Spleen (tissue), 11 donors: ENCODE measurements around the gene DPYSL3. TPM values are rescaled to one million over a fixed set of nuclear protein-coding genes. Genes with fewer than 3 reads are reported as not detected.
A peak's percentile ranks its signal among the peaks of the same experiment; 100 is the strongest.

Experiments used
- DNase-seq: peaks from one replicate; pipeline ENCODE4 v3.0.0-alpha.2; 2020
- H3K27ac ChIP-seq, 8 donors: fragments of 200-600 bp; sonication (generic) in 7 of 8; 1 replicate in 4 of 8; 2 replicates in 4 of 8; pipeline versions ENCODE4 v1.5.0 to v1.8.0; 2016 to 2021; ENCODE audit warnings: inconsistent platforms in 4 of 8, mild to moderate bottlenecking in 4 of 8, moderate library complexity in 1 of 8
- H3K27me3 ChIP-seq, 7 donors: fragments of 200-600 bp; sonication (generic) in 6 of 7; replicated peaks in 1 of 7; 1 replicate in 4 of 7; 2 replicates in 3 of 7; pipeline versions ENCODE4 v1.5.0 to v1.8.0; 2016 to 2021; ENCODE audit warnings: inconsistent platforms in 3 of 7, mild to moderate bottlenecking in 1 of 7
- H3K36me3 ChIP-seq, 6 donors: fragments of 200-600 bp; sonication (generic) in 5 of 6; 1 replicate in 4 of 6; 2 replicates in 2 of 6; pipeline versions ENCODE4 v1.5.0 to v1.8.0; 2016 to 2021; ENCODE audit warnings: inconsistent platforms in 2 of 6
- H3K4me1 ChIP-seq, 6 donors: fragments of 200-600 bp; sonication (generic) in 5 of 6; 1 replicate in 3 of 6; 2 replicates in 3 of 6; pipeline versions ENCODE4 v1.5.0 to v1.8.0; 2016 to 2021; ENCODE audit warnings: inconsistent platforms in 3 of 6
- H3K4me3 ChIP-seq, 8 donors: fragments of 200-600 bp; sonication (generic) in 7 of 8; 1 replicate in 4 of 8; 2 replicates in 4 of 8; pipeline versions ENCODE4 v1.5.0 to v1.8.0; 2016 to 2021; ENCODE audit warnings: inconsistent platforms in 4 of 8, mild to moderate bottlenecking in 4 of 8, moderate library complexity in 2 of 8
- H3K9me3 ChIP-seq, 8 donors: fragments of 200-600 bp; sonication (generic) in 7 of 8; 1 replicate in 4 of 8; 2 replicates in 4 of 8; pipeline versions ENCODE4 v1.5.0 to v1.8.0; 2016 to 2021; ENCODE audit warnings: inconsistent platforms in 4 of 8
- CTCF ChIP-seq, 11 experiments: fragments of 200-600 bp in 7 of 11; fragments of 450-650 bp in 4 of 11; sonication (generic) in 4 of 11; IDR thresholded peaks in 8 of 11; conservative IDR thresholded peaks in 3 of 11; 1 replicate in 7 of 11; 2 replicates in 4 of 11; pipeline versions ENCODE4 v1.4.0 to v1.8.0; 2016 to 2021; ENCODE audit warnings: antibody characterized with exemption in 11 of 11, inconsistent platforms in 4 of 11, mild to moderate bottlenecking in 1 of 11
- POLR2A ChIP-seq, 3 donors: fragments of 450-650 bp; IDR thresholded peaks; one replicate each; pipeline ENCODE4 v1.5.1; 2017; ENCODE audit warnings: antibody characterized with exemption in 3 of 3, mild to moderate bottlenecking in 1 of 3
- POLR2AphosphoS5 ChIP-seq, 3 donors: sonication (generic); formaldehyde crosslinking; IDR thresholded peaks; one replicate each; pipeline ENCODE4 v1.5.1; 2017; ENCODE audit warnings: antibody characterized with exemption in 3 of 3
- WGBS, 5 donors: extraction: QIAGEN DNeasy Blood & Tissue Kit in 3 of 5; methylation state at CpG; one replicate each; pipeline versions ENCODE4 v1.1.5 to v1.1.7; 2013 to 2018; 5-methylcytosine and 5-hydroxymethylcytosine counted together
- intact Hi-C: fragments of 100-400 bp; cut with DNase I; formaldehyde crosslinking; loops from one replicate; pipeline ENCODE4 v1.15.0; 2023; ENCODE audit warnings: low total_unique reads
- polyA plus RNA-seq, 3 donors: library from polyadenylated mRNA; stranded (reverse); fragments of 200-250 nt; gene quantifications; one replicate each; pipeline ENCODE4 v1.2.1, GENCODE V29; 2013
- total RNA-seq, 7 donors: library from RNA; depleted of rRNA in 3 of 7; stranded (reverse); fragments of >200 nt in 3 of 7; fragmentation: NEBNext Ultra II Directional in 4 of 7; extraction: Animal tissue kit (Norgen Biotek cat#: 25700) in 4 of 7; gene quantifications; one replicate each; pipeline versions ENCODE4 v1.1.0 to v1.2.1, GENCODE V29; 2016 to 2021
- donor health status: healthy with polysubstance abuse.
- donor health status: DM: no; HTN: no; CAD: no; lungs with moderate emphysema.
- donor health status: DM: no; HTN: no; CAD: no.
- donor health status: Bipolar disorder and iron deficiency.
- donor health status: healthy.
- donor health status: DM: no; HTN: no; CAD: no.
- donor health status: DM: yes; HTN: yes; CAD: no.

DPYSL3 gene
- total and polyA plus RNA-seq, 10 donors: 10.0 to 58.2 (median 40.4) TPM

- no peak for TF ChIP-seq POLR2A (IDR thresholded peaks at IDR 0.05)
- TF ChIP-seq CTCF (IDR thresholded peaks at IDR 0.05 in 8 of 11, conservative IDR thresholded peaks at IDR 0.05 in 3 of 11): no peak
- no peak for TF ChIP-seq POLR2AphosphoS5 (IDR thresholded peaks at IDR 0.05)
- no peaks in the 10 kb centered on the region for H3K36me3 ChIP-seq
- no peaks in the 10 kb centered on the region for H3K27me3 ChIP-seq
- H3K4me3 ChIP-seq: no peak overlapping the region
- no peak for DNase-seq
- H3K27ac ChIP-seq: peak overlapping the region in 7 of 8 donors; percentile 48 to 79 (median 67)
- H3K4me1 ChIP-seq: peaks cover 10 to 62% (median 40%) of the 10 kb centered on the region in 6 donors
- intact Hi-C loops: no loop called here
- no peaks in the 10 kb centered on the region for H3K9me3 ChIP-seq
- 51 to 70% (median 52%) methylated on average over 3 of the region's 3 CpGs for WGBS, 5 donors
These were observed 25.2 kb downstream of the DPYSL3 start for GRCh38 chr5:147484708-147485020.

GRCh38 chr5:147483961-147484707, 25.7 kb downstream of the DPYSL3 start:
- no peaks in the 10 kb centered on the region for H3K36me3 ChIP-seq
- H3K9me3 ChIP-seq: no peaks in the 10 kb centered on the region
- whole genome bisulfite sequencing, 5 donors: 8 to 15% (median 12%) methylated on average over 5 of the region's 5 CpGs
- H3K4me1 ChIP-seq: peaks cover 10 to 65% (median 40%) of the 10 kb centered on the region in 6 donors
- peak overlapping the region in 7 of 8 donors; percentile 51 to 79 (median 73) for H3K27ac ChIP-seq
- no peak overlapping the region for H3K4me3 ChIP-seq
- peak; percentile 75 for DNase-seq
- intact Hi-C loops: no loop called here
- H3K27me3 ChIP-seq: no peaks in the 10 kb centered on the region
- TF ChIP-seq POLR2A (IDR thresholded peaks at IDR 0.05) (no peak), CTCF (IDR thresholded peaks at IDR 0.05 in 8 of 11, conservative IDR thresholded peaks at IDR 0.05 in 3 of 11) (peak in 1 of 11 experiments; percentile 7), POLR2AphosphoS5 (IDR thresholded peaks at IDR 0.05) (peak in 1 of 3 donors; percentile 87)

- intact Hi-C loops: no loop called here
- Histone ChIP-seq H3K9me3 (no peaks in the 10 kb centered on the region), H3K4me3 (no peak overlapping the region), H3K36me3 (no peaks in the 10 kb centered on the region), H3K27ac (peak overlapping the region in 7 of 8 donors; percentile 51 to 79 (median 73)), H3K4me1 (peaks cover 10 to 65% (median 39%) of the 10 kb centered on the region in 6 donors), H3K27me3 (no peaks in the 10 kb centered on the region)
- 57 to 66% (median 63%) methylated on average over 5 of the region's 5 CpGs for WGBS, 5 donors
- TF ChIP-seq POLR2A (IDR thresholded peaks at IDR 0.05): no peak
- TF ChIP-seq CTCF (IDR thresholded peaks at IDR 0.05 in 8 of 11, conservative IDR thresholded peaks at IDR 0.05 in 3 of 11): no peak
- no peak for TF ChIP-seq POLR2AphosphoS5 (IDR thresholded peaks at IDR 0.05)
- no peak for DNase-seq
These were observed 26.6 kb downstream of the DPYSL3 start for GRCh38 chr5:147483188-147483790.

- intact Hi-C loops: no loop called here
- Histone ChIP-seq H3K9me3 (no peaks in the 10 kb centered on the region), H3K4me3 (no peak overlapping the region), H3K4me1 (peaks cover 10 to 60% (median 39%) of the 10 kb centered on the region in 6 donors), H3K27me3 (no peaks in the 10 kb centered on the region), H3K36me3 (no peaks in the 10 kb centered on the region), H3K27ac (peak overlapping the region in 7 of 8 donors; percentile 48 to 79 (median 73))
- WGBS, 5 donors: 60 to 69% (median 63%) methylated on average over 7 of the region's 7 CpGs
- TF ChIP-seq POLR2AphosphoS5 (IDR thresholded peaks at IDR 0.05): no peak
- TF ChIP-seq CTCF (IDR thresholded peaks at IDR 0.05 in 8 of 11, conservative IDR thresholded peaks at IDR 0.05 in 3 of 11): no peak
- TF ChIP-seq POLR2A (IDR thresholded peaks at IDR 0.05): no peak
- DNase-seq: no peak
These were observed 27.1 kb downstream of the DPYSL3 start for GRCh38 chr5:147482706-147483180.
